ENCODE measurements around the gene MUC22. TPM values are rescaled to one million over a fixed set of nuclear protein-coding genes. Genes with fewer than 3 reads are reported as not detected.
A peak's percentile ranks its signal among the peaks of the same experiment; 100 is the strongest.

Gene MUC22
- total RNA-seq, 1 experiment from 2014 or later: not detected

DNA sequence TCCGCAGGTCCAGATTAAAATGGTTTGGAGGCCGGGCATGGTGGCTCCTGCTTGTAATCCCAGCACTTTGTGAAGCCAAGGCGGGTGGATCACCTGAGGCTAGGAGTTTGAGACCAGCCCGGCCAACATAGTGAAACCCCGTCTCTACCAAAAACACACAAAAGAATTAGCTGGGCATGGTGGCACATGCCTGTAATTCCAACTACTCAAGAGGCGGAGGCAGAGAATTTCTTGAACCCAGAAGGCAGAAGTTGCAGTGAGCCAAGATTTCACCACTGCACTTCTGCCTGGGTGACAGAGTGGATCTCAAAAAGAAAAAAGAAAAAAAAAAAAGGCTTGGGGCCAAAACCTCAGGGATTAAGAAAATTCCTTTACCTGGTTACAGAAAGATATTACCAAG lies 71.6 kb downstream of the MUC22 start:
- no peak for DNase-seq
- Histone ChIP-seq H4K20me1 (ENCODE audit: insufficient read depth, low read depth, low read length) (no peaks in the 10 kb centered on the region), H3K4me3 (ENCODE audit: low read length) (no peak overlapping the region), H3K27me3 (ENCODE audit: low read length) (no peaks in the 10 kb centered on the region), H3K27ac (ENCODE audit: low read length) (no peak overlapping the region), H3K9me3 (ENCODE audit: low read length) (no peaks in the 10 kb centered on the region), H3K9ac (ENCODE audit: low read length) (no peak overlapping the region), H3K4me1 (ENCODE audit: low read length) (peaks cover 22% of the 10 kb centered on the region), H3K36me3 (ENCODE audit: insufficient read depth, low read length) (no peaks in the 10 kb centered on the region), H2AFZ (ENCODE audit: low read length) (no peak overlapping the region), H3K79me2 (ENCODE audit: low read length) (no peaks in the 10 kb centered on the region), H3K4me2 (ENCODE audit: low read depth, low read length, poor library complexity, severe bottlenecking) (no peak overlapping the region), H3K9me2 (replicated peaks; ENCODE audit: insufficient read depth, low read length) (no peaks in the 10 kb centered on the region)

DNA sequence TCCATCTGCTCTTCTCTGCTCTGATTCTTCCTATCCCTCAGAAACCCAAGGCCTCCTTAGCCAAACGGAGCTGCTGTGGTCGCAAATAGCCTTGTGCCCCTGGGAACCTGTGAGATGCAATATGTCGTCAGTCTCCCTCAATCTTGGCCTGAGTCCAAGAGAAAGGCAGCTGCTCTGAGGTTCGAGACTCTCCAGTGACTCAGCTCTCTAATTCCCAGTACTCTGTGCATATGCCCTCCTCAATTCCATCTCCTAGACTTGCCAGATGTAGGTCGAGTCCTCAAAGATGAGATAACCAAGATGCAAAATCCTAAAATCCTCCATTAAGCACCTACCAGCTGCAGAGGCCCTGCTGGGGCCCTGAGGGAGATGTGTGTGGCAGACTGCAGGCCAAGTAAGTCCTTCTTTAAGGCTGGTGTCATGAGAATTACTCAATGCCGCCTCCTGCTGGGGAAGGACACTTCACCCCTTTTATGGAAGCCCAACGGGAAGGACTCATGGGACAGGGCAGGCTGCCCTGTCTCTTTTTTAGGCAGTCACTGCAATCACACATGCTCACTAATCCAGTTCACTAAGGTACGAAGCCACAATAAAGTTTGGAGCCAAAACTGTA lies 73.6 kb downstream of the MUC22 start:
- H3K4me2 ChIP-seq (ENCODE audit: low read depth, low read length, poor library complexity, severe bottlenecking): peak overlapping the region; percentile 19
- H3K4me3 ChIP-seq (ENCODE audit: low read length): no peak overlapping the region
- no peaks in the 10 kb centered on the region for H3K9me2 ChIP-seq (replicated peaks; ENCODE audit: insufficient read depth, low read length)
- H3K27me3 ChIP-seq (ENCODE audit: low read length): no peaks in the 10 kb centered on the region
- H2AFZ ChIP-seq (ENCODE audit: low read length): no peak overlapping the region
- peaks cover 22% of the 10 kb centered on the region for H3K4me1 ChIP-seq (ENCODE audit: low read length)
- H3K27ac ChIP-seq (ENCODE audit: low read length): no peak overlapping the region
- peak; percentile 83 for DNase-seq
- no peaks in the 10 kb centered on the region for H3K9me3 ChIP-seq (ENCODE audit: low read length)
- H3K9ac ChIP-seq (ENCODE audit: low read length): no peak overlapping the region
- no peaks in the 10 kb centered on the region for H3K79me2 ChIP-seq (ENCODE audit: low read length)
- no peaks in the 10 kb centered on the region for H3K36me3 ChIP-seq (ENCODE audit: insufficient read depth, low read length)
- no peaks in the 10 kb centered on the region for H4K20me1 ChIP-seq (ENCODE audit: insufficient read depth, low read depth, low read length)

Small RNAs within 50 kb of the gene (small RNA-seq; reads per million reads assigned to genes)
- 0.16 reads per million for gene RNU6-1133P

Other genes with a start within 250 kb of the MUC22 start
- gene DDR1, start 126.0 kb upstream of the MUC22 start, total RNA-seq (2014; rRNA removed; shearing (Covaris generic); ENCODE audit: low replicate concordance): 0.15 and 0.25 TPM in 2 replicates
- gene GTF2H4, start 102.3 kb upstream of the MUC22 start, total RNA-seq (2014; rRNA removed; shearing (Covaris generic); ENCODE audit: low replicate concordance): 21.8 and 23.4 TPM in 2 replicates
- 42.3 and 50.2 TPM in 2 replicates for gene VARS2, start 96.2 kb upstream of the MUC22 start, total RNA-seq (2014; rRNA removed; shearing (Covaris generic); ENCODE audit: low replicate concordance)
- not detected in 2 replicates for gene SFTA2, start 78.3 kb upstream of the MUC22 start, total RNA-seq (2014; rRNA removed; shearing (Covaris generic); ENCODE audit: low replicate concordance)
- gene MUCL3, start 69.5 kb upstream of the MUC22 start, total RNA-seq (2014; rRNA removed; shearing (Covaris generic); ENCODE audit: low replicate concordance): not detected in 2 replicates
- not detected in 2 replicates for gene MUC21, start 26.8 kb upstream of the MUC22 start, total RNA-seq (2014; rRNA removed; shearing (Covaris generic); ENCODE audit: low replicate concordance)
- gene C6orf15, start 102.1 kb downstream of the MUC22 start, total RNA-seq (2014; rRNA removed; shearing (Covaris generic); ENCODE audit: low replicate concordance): not detected in 2 replicates
- not detected in 2 replicates for gene PSORS1C1, start 104.3 kb downstream of the MUC22 start, total RNA-seq (2014; rRNA removed; shearing (Covaris generic); ENCODE audit: low replicate concordance)
- gene CDSN, start 110.0 kb downstream of the MUC22 start, total RNA-seq (2014; rRNA removed; shearing (Covaris generic); ENCODE audit: low replicate concordance): not detected in 2 replicates
- gene PSORS1C2, start 128.6 kb downstream of the MUC22 start, total RNA-seq (2014; rRNA removed; shearing (Covaris generic); ENCODE audit: low replicate concordance): not detected in 2 replicates
- gene CCHCR1, start 147.3 kb downstream of the MUC22 start, total RNA-seq (2014; rRNA removed; shearing (Covaris generic); ENCODE audit: low replicate concordance): 21.3 and 23.1 TPM in 2 replicates
- 13.9 and 20.4 TPM in 2 replicates for gene TCF19, start 148.1 kb downstream of the MUC22 start, total RNA-seq (2014; rRNA removed; shearing (Covaris generic); ENCODE audit: low replicate concordance)
- not detected in 2 replicates for gene POU5F1, start 160.2 kb downstream of the MUC22 start, total RNA-seq (2014; rRNA removed; shearing (Covaris generic); ENCODE audit: low replicate concordance)

All from Karpas-422 (cell line).